Ovary (tissue), 9 donors: ENCODE measurements around the gene CFAP90. TPM values are rescaled to one million over a fixed set of nuclear protein-coding genes. Genes with fewer than 3 reads are reported as not detected.

Source experiments
- DNase-seq, 5 donors: peaks; one replicate each; pipeline ENCODE4 v3.0.0-alpha.2; 2019 to 2020
- H3K27ac ChIP-seq, 2 donors: fragments of 200-600 bp; one replicate each; pipeline versions ENCODE4 v1.5.1 to v1.8.0; 2019 to 2022
- H3K27me3 ChIP-seq: fragments of 200-600 bp; one replicate; pipeline ENCODE4 v1.8.0; 2022
- H3K36me3 ChIP-seq: fragments of 200-600 bp; sonication (generic); one replicate; pipeline ENCODE4 v1.5.1; 2019
- H3K4me1 ChIP-seq: one replicate; pipeline ENCODE4 v1.8.1; 2013; ENCODE audit warnings: mild to moderate bottlenecking, moderate library complexity; ENCODE audit not compliant: insufficient read depth
- H3K4me3 ChIP-seq: fragments of 200-600 bp; sonication (generic); one replicate; pipeline ENCODE4 v1.5.1; 2017
- H3K9me3 ChIP-seq, 2 donors: fragments of 200-600 bp in 1 of 2; sonication (generic) in 1 of 2; one replicate each; pipeline versions ENCODE4 v1.5.1 to v1.8.1; 2013 to 2019; ENCODE audit warnings: mild to moderate bottlenecking in 1 of 2, moderate library complexity in 1 of 2
- CTCF ChIP-seq, 3 donors: fragments of 450-650 bp in 2 of 3; fragments of 200-600 bp in 1 of 3; IDR thresholded peaks; one replicate each; pipeline versions ENCODE4 v1.5.1 to v1.8.0; 2016 to 2022; ENCODE audit warnings: antibody characterized with exemption in 3 of 3, mild to moderate bottlenecking in 1 of 3
- EP300 ChIP-seq: sonication (generic); formaldehyde crosslinking; IDR thresholded peaks from one replicate; pipeline ENCODE4 v1.6.1; 2017; ENCODE audit warnings: antibody characterized with exemption
- POLR2A ChIP-seq: fragments of 450-650 bp; IDR thresholded peaks from one replicate; pipeline ENCODE4 v1.6.1; 2017; ENCODE audit warnings: antibody characterized with exemption, mild to moderate bottlenecking, moderate library complexity
- WGBS, 3 donors: extraction: QIAGEN DNeasy Blood & Tissue Kit in 1 of 3; methylation state at CpG; one replicate each; pipeline versions ENCODE4 v1.1.5 to v1.1.7; 2013 to 2017; 5-methylcytosine and 5-hydroxymethylcytosine counted together
- intact Hi-C, 4 donors: fragments of 100-400 bp; cut with DNase I; formaldehyde crosslinking; loops; one replicate each; pipeline versions ENCODE4 v1.11.0 to v1.15.1; 2022 to 2023
- polyA plus RNA-seq, 2 donors: library from polyadenylated mRNA; stranded (reverse); fragments of 200-250 nt in 1 of 2; fragments of 350-450 nt in 1 of 2; fragmentation: Illumina TruSeq in 1 of 2; extraction: RNeasy Lipid Tissue Mini Kit (QIAGEN cat#74804) in 1 of 2; gene quantifications; one replicate each; pipeline ENCODE4 v1.2.3, GENCODE V29; 2013 to 2014
- total RNA-seq, 7 donors: library from RNA; depleted of rRNA in 2 of 7; stranded (reverse); fragments of >200 nt in 2 of 7; fragmentation: NEBNext Ultra II Directional in 3 of 7; extraction: Animal tissue kit (Norgen Biotek cat#: 25700) in 3 of 7; gene quantifications; one replicate each; pipeline versions ENCODE4 v1.1.0 to v1.2.4, GENCODE V29; 2016 to 2023
- donor health status: DM: no; HTN: no; CAD: no; lungs with moderate emphysema.
- donor health status: DM: no; HTN: no; CAD: no.
- donor health status: Bipolar disorder and iron deficiency.
- donor health status: DM: yes; HTN: yes; CAD: no.
- donor health status: DM: no; HTN: no; CAD: no.
- donor health status: DM: yes; HTN: yes; CAD: no.

The CFAP90 gene
- total and polyA plus RNA-seq, 9 donors = 0.66 to 41.2 (median 1.0) TPM

GRCh38 chr5:7848296-7848695 lies 2.6 kb downstream of the CFAP90 start:
- Histone ChIP-seq H3K27ac (no peak overlapping the region), H3K9me3 (no peaks in the 10 kb centered on the region), H3K4me1 (peaks cover 7% of the 10 kb centered on the region), H3K4me3 (no peak overlapping the region), H3K27me3 (no peaks in the 10 kb centered on the region), H3K36me3 (no peaks in the 10 kb centered on the region)
- TF ChIP-seq CTCF (IDR thresholded peaks at IDR 0.05) = no peak
- DNase-seq = no peak
- WGBS, 3 donors = 84 to 89% (median 87%) methylated on average over 2 of the region's 2 CpGs
- intact Hi-C loops = no loop called here

- Histone ChIP-seq H3K36me3 (no peaks in the 10 kb centered on the region), H3K4me3 (no peak overlapping the region), H3K27me3 (no peaks in the 10 kb centered on the region), H3K9me3 (no peaks in the 10 kb centered on the region), H3K27ac (no peak overlapping the region), H3K4me1 (peaks cover 2% of the 10 kb centered on the region)
- TF ChIP-seq EP300 (no peak), POLR2A (no peak), CTCF (IDR thresholded peaks at IDR 0.05) (no peak)
- intact Hi-C loops = no loop called here
- no peak for DNase-seq
- WGBS, 3 donors = 89 to 91% (median 90%) methylated on average over 5 of the region's 5 CpGs
Observed at GRCh38 chr5:7846327-7846726, 4.6 kb downstream of the CFAP90 start.

- H3K27me3 ChIP-seq = no peaks in the 10 kb centered on the region
- H3K4me1 ChIP-seq = no peaks in the 10 kb centered on the region
- DNase-seq = no peak
- TF ChIP-seq POLR2A = no peak
- TF ChIP-seq CTCF (IDR thresholded peaks at IDR 0.05) = no peak
- TF ChIP-seq EP300 = no peak
- intact Hi-C loops = no loop called here
- H3K27ac ChIP-seq = no peak overlapping the region
- H3K36me3 ChIP-seq = no peaks in the 10 kb centered on the region
- no peak overlapping the region for H3K4me3 ChIP-seq
- H3K9me3 ChIP-seq = no peaks in the 10 kb centered on the region
- 47 to 52% (median 51%) methylated on average over 7 of the region's 7 CpGs for WGBS, 3 donors
Observed at GRCh38 chr5:7845557-7845956, 5.4 kb downstream of the CFAP90 start.

GRCh38 chr5:7844901-7845300 lies 6.0 kb downstream of the CFAP90 start:
- no peak for DNase-seq
- H3K4me3 ChIP-seq = no peak overlapping the region
- H3K4me1 ChIP-seq = no peaks in the 10 kb centered on the region
- no peaks in the 10 kb centered on the region for H3K27me3 ChIP-seq
- H3K9me3 ChIP-seq = no peaks in the 10 kb centered on the region
- no peak for TF ChIP-seq POLR2A
- no peak for TF ChIP-seq EP300
- TF ChIP-seq CTCF (IDR thresholded peaks at IDR 0.05) = no peak
- intact Hi-C loops = no loop called here
- no peak overlapping the region for H3K27ac ChIP-seq
- no peaks in the 10 kb centered on the region for H3K36me3 ChIP-seq

GRCh38 chr5:7842531-7842930 lies 8.4 kb downstream of the CFAP90 start:
- H3K27ac ChIP-seq = no peak overlapping the region
- 70 to 80% (median 72%) methylated on average over 2 of the region's 2 CpGs for WGBS, 3 donors
- no peaks in the 10 kb centered on the region for H3K4me1 ChIP-seq
- no peak overlapping the region for H3K4me3 ChIP-seq
- no peak for DNase-seq
- intact Hi-C loops = no loop called here
- H3K36me3 ChIP-seq = no peaks in the 10 kb centered on the region
- no peaks in the 10 kb centered on the region for H3K27me3 ChIP-seq
- TF ChIP-seq CTCF (IDR thresholded peaks at IDR 0.05) (no peak), POLR2A (no peak), EP300 (no peak)
- H3K9me3 ChIP-seq = no peaks in the 10 kb centered on the region
